C4-2B (cell line): ENCODE results near the gene MTFR2.

Source experiments
- CTCF ChIP-seq: fragments of 450-650 bp; conservative IDR thresholded peaks from 2 replicates; pipeline ENCODE4 v1.5.1; 2017; ENCODE audit warnings: mild to moderate bottlenecking
- ZFX ChIP-seq: fragments of 450-650 bp; IDR thresholded peaks from 2 replicates; pipeline ENCODE4 v1.6.1; 2017

DNA sequence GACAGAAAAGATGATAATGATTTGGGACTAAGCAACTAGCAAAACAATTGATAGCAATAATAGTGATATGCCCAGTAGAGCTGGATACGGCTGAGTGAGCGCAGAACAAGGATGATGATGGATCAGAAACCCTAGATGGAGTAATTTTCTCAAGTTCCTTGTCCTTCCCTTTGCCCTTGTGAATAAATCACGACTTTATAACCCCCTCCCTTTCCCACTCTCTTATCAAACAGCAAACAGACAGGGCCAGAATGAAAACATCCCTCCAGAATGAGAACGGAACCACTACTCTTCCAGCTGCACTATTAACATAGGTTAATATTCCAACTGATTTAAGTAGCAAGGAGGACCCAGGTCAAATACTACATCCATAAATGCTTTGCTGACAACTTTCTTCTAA, 1.3 kb upstream of the MTFR2 start:
- TF ChIP-seq CTCF = no peak
- no peak for TF ChIP-seq ZFX
